ENCODE results near the gene ABL1.

- TF ChIP-seq CTCF (IDR thresholded peaks at IDR 0.05) = no peak
- no peak for TF ChIP-seq POLR2A (IDR thresholded peaks at IDR 0.05)
Measured at GRCh38 chr9:130930804-130931349, 95.8 kb downstream of the ABL1 start.
